H9 (cell line): Measurements from ENCODE around the gene FAM193B. TPM values are rescaled to one million over a fixed set of nuclear protein-coding genes. Genes with fewer than 3 reads are reported as not detected.

Experiments used
- DNase-seq: peaks from one replicate; pipeline ENCODE4 v3.0.0-alpha.2; 2017
- H2AFZ ChIP-seq: one replicate; pipeline ENCODE4 v1.6.1; 2013; ENCODE audit warnings: mild to moderate bottlenecking, low read length, control low read depth, moderate library complexity
- H2AK5ac ChIP-seq: 2 replicates; pipeline ENCODE4 v1.6.1; 2013; ENCODE audit warnings: low read length, control low read depth, mixed read lengths; ENCODE audit not compliant: insufficient read length
- H2BK120ac ChIP-seq: one replicate; pipeline ENCODE4 v1.6.1; 2013; ENCODE audit warnings: low read depth, mild to moderate bottlenecking, low read length, control low read depth, inconsistent platforms; ENCODE audit not compliant: poor library complexity, severe bottlenecking
- H2BK12ac ChIP-seq: 2 replicates; pipeline ENCODE4 v1.6.1; 2013; ENCODE audit warnings: low read length, control low read depth, mixed read lengths, low read depth; ENCODE audit not compliant: insufficient read length
- H2BK15ac ChIP-seq: 2 replicates; pipeline ENCODE4 v1.6.1; 2013; ENCODE audit warnings: low read depth, low read length, control low read depth
- H2BK20ac ChIP-seq: one replicate; pipeline ENCODE4 v1.6.1; 2013; ENCODE audit warnings: low read depth, mild to moderate bottlenecking, low read length, control low read depth, inconsistent platforms; ENCODE audit not compliant: poor library complexity, severe bottlenecking
- H2BK5ac ChIP-seq: 2 replicates; pipeline ENCODE4 v1.6.1; 2013; ENCODE audit warnings: low read length, control low read depth, mixed read lengths; ENCODE audit not compliant: insufficient read length
- H3K14ac ChIP-seq: 2 replicates; pipeline ENCODE4 v1.6.1; 2013; ENCODE audit warnings: low read length, control low read depth; ENCODE audit not compliant: insufficient read depth
- H3K18ac ChIP-seq: 2 replicates; pipeline ENCODE4 v1.6.1; 2013; ENCODE audit warnings: low read depth, mild to moderate bottlenecking, mixed read lengths, low read length, control low read depth; ENCODE audit not compliant: insufficient read length
- H3K23ac ChIP-seq: 2 replicates; pipeline ENCODE4 v1.6.1; 2013; ENCODE audit warnings: low read length, control low read depth, mixed read lengths, low read depth; ENCODE audit not compliant: insufficient read length
- H3K23me2 ChIP-seq: 2 replicates; pipeline ENCODE4 v1.6.1; 2013; ENCODE audit warnings: low read depth, mild to moderate bottlenecking, mixed read lengths, low read length, control low read depth; ENCODE audit not compliant: insufficient read length, poor library complexity, severe bottlenecking
- H3K27ac ChIP-seq: 2 replicates; pipeline ENCODE4 v1.5.1; 2013; ENCODE audit warnings: low read length, control low read depth, mixed read lengths, low read depth; ENCODE audit not compliant: insufficient read length
- H3K27me3 ChIP-seq: 2 replicates; pipeline ENCODE4 v1.6.1; 2013; ENCODE audit warnings: low read length, control low read depth, inconsistent platforms; ENCODE audit not compliant: insufficient read depth
- H3K4ac ChIP-seq: 2 replicates; pipeline ENCODE4 v1.6.1; 2013; ENCODE audit warnings: low read depth, mild to moderate bottlenecking, control low read depth, inconsistent platforms, low read length, moderate library complexity
- H3K4me1 ChIP-seq: 2 replicates; pipeline ENCODE4 v1.6.1; 2013; ENCODE audit warnings: low read length, control low read depth, inconsistent platforms; ENCODE audit not compliant: insufficient read depth
- H3K4me2 ChIP-seq: 2 replicates; pipeline ENCODE4 v1.6.1; 2013; ENCODE audit warnings: low read length, control low read depth, mixed read lengths; ENCODE audit not compliant: insufficient read length, insufficient read depth
- H3K56ac ChIP-seq: 2 replicates; pipeline ENCODE4 v1.6.1; 2013; ENCODE audit warnings: low read depth, mild to moderate bottlenecking, mixed read lengths, low read length, control low read depth; ENCODE audit not compliant: insufficient read length
- H3K79me1 ChIP-seq: 2 replicates; pipeline ENCODE4 v1.6.1; 2013; ENCODE audit warnings: low read depth, mild to moderate bottlenecking, moderate library complexity, low read length, control low read depth, inconsistent platforms; ENCODE audit not compliant: insufficient read depth, poor library complexity, severe bottlenecking
- H3K79me2 ChIP-seq: 2 replicates; pipeline ENCODE4 v1.6.1; 2013; ENCODE audit warnings: low read length, control low read depth, inconsistent platforms; ENCODE audit not compliant: insufficient read depth
- H3K9ac ChIP-seq: 2 replicates; pipeline ENCODE4 v1.6.1; 2013; ENCODE audit warnings: low read length, control low read depth, mixed read lengths; ENCODE audit not compliant: insufficient read length; ENCODE audit errors: extremely low read depth
- H3K9me3 ChIP-seq: one replicate; pipeline ENCODE4 v1.6.1; 2013; ENCODE audit warnings: low read depth, low read length, inconsistent platforms; ENCODE audit not compliant: control insufficient read depth
- H3T11ph ChIP-seq: one replicate; pipeline ENCODE4 v1.6.1; 2013; ENCODE audit warnings: mild to moderate bottlenecking, low read length, control low read depth, inconsistent platforms
- H4K20me1 ChIP-seq: one replicate; pipeline ENCODE4 v1.6.1; 2013; ENCODE audit not compliant: control insufficient read depth, insufficient read length, insufficient read depth
- H4K5ac ChIP-seq: 2 replicates; pipeline ENCODE4 v1.6.1; 2013; ENCODE audit warnings: low read depth, mild to moderate bottlenecking, mixed read lengths, low read length, control low read depth; ENCODE audit not compliant: insufficient read length
- H4K8ac ChIP-seq: replicated peaks from 2 replicates; pipeline ENCODE4 v1.6.1; 2013; ENCODE audit warnings: low read length, control low read depth, mixed read lengths, low read depth; ENCODE audit not compliant: insufficient read length
- H4K91ac ChIP-seq: 2 replicates; pipeline ENCODE4 v1.6.1; 2013; ENCODE audit warnings: low read depth, mild to moderate bottlenecking, moderate library complexity, mixed read lengths, low read length, control low read depth; ENCODE audit not compliant: insufficient read length
- H3K27ac Mint-ChIP-seq, 3 experiments: 2 replicates in 2 of 3; 3 replicates in 1 of 3; pipeline ENCODE4 v1.8.0; 2020 to 2021; ENCODE audit warnings: mixed read lengths in 3 of 3, mild to moderate bottlenecking in 1 of 3, moderate library complexity in 1 of 3
- H3K27me3 Mint-ChIP-seq: 2 replicates; pipeline ENCODE4 v1.8.0; 2021; ENCODE audit warnings: low read depth, mild to moderate bottlenecking, moderate library complexity, mixed read lengths
- H3K36me3 Mint-ChIP-seq, 3 experiments: 2 replicates in 2 of 3; 3 replicates in 1 of 3; pipeline ENCODE4 v1.8.0; 2020 to 2021; ENCODE audit warnings: low read depth in 3 of 3, mixed read lengths in 3 of 3; ENCODE audit not compliant: insufficient read depth in 1 of 3
- H3K4me1 Mint-ChIP-seq, 2 experiments: 2 replicates each; pipeline ENCODE4 v1.8.0; 2020; ENCODE audit warnings: mixed read lengths in 2 of 2
- H3K4me3 Mint-ChIP-seq, 2 experiments: 2 replicates in 1 of 2; 3 replicates in 1 of 2; pipeline ENCODE4 v1.8.0; 2020 to 2021; ENCODE audit warnings: mild to moderate bottlenecking in 2 of 2, mixed read lengths in 2 of 2, moderate library complexity in 1 of 2
- H3K9me3 Mint-ChIP-seq, 2 experiments: 2 replicates in 1 of 2; 3 replicates in 1 of 2; pipeline ENCODE4 v1.8.0; 2020; ENCODE audit warnings: mild to moderate bottlenecking in 2 of 2, mixed read lengths in 2 of 2, moderate library complexity in 1 of 2
- CTCF ChIP-seq: fragments of 200-600 bp; sonication (generic); conservative IDR thresholded peaks from 3 replicates; pipeline ENCODE4 v1.8.0; 2021; ENCODE audit warnings: antibody characterized with exemption, mild to moderate bottlenecking
- WGBS: extraction: QIAGEN DNeasy Blood & Tissue Kit; methylation state at CpG from one replicate; pipeline ENCODE4 v1.1.7; 2013; ENCODE audit warnings: missing lambda C conversion rate, low lambda C conversion rate, mixed read lengths; ENCODE audit not compliant: insufficient read length; ENCODE audit errors: extremely low coverage; 5-methylcytosine and 5-hydroxymethylcytosine counted together
- total RNA-seq: library from RNA; stranded (reverse); gene quantifications from 2 replicates; pipeline ENCODE4 v1.2.1, GENCODE V29; 2021

The FAM193B gene
- total RNA-seq, 1 experiment from 2014 or later, result 71.5 TPM

DNA sequence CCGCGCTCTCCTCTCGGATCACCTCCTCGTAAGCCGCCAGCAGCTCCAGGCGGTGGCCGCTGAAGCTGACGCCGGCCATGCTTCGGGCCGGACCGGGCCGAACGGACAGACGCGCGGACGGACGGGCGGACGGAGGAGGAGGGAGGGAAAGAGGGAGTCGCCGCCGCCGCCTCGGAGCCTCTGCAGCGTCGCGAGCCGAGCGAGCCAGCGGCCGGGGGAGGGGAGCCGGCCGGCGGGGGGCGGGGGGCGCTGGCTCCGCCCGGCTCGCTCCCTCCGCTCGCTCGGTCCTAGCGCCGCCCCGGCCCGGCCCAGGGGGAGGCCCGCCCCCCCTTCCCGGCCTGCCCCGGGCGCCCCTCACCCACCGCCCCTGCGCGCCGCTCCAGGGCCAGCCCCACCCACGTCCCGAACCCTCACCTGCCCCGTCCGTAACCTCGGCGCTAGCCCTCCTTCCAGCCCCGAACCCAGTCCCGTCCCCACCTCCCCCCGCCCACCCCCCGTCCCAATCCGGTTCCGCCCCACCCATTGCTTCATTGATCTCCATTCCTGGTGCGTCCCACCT is 80.8 kb downstream of the FAM193B start, which contains the start of gene DBN1:
TSS of gene DBN1 (minus strand) at position 192 of the 559 bp plus-strand sequence. CDS start at position 79, 113 bp downstream.
- peaks cover 4% of the 10 kb centered on the region for H3K23me2 ChIP-seq

More for the DNA sequence above, 80.8 kb downstream of the FAM193B start, which contains the start of gene DBN1:
- Histone ChIP-seq H3K14ac (peak within 1 kb of the TSS; percentile 97), H3K4me2 (peak within 1 kb of the TSS; percentile 61), H3K9ac (peak within 1 kb of the TSS; percentile 85), H3K79me1 (peaks cover 10% of the 10 kb centered on the region), H2AK5ac (no peak within 1 kb of the TSS), H4K8ac (no peak within 1 kb of the TSS), H4K20me1 (no peaks in the 10 kb centered on the region), H3K23ac (no peak within 1 kb of the TSS), H2BK15ac (no peak within 1 kb of the TSS), H2AFZ (no peak within 1 kb of the TSS), H3K79me2 (peaks cover 26% of the 10 kb centered on the region; the same call in 1 of the 2 replicates), H3K18ac (peak within 1 kb of the TSS; percentile 95), H4K5ac (no peak within 1 kb of the TSS), H3K27me3 (no peaks in the 10 kb centered on the region), H3T11ph (no peak within 1 kb of the TSS), H3K56ac (no peak within 1 kb of the TSS), H3K27ac (no peak within 1 kb of the TSS), H2BK120ac (no peak within 1 kb of the TSS), H2BK12ac (no peak within 1 kb of the TSS), H4K91ac (peak within 1 kb of the TSS; percentile 18), H3K4me1 (peaks cover 24% of the 10 kb centered on the region; the same call in 1 of the 2 replicates), H3K9me3 (no peaks in the 10 kb centered on the region), H2BK20ac (no peak within 1 kb of the TSS), H2BK5ac (no peak within 1 kb of the TSS), H3K4ac (peak within 1 kb of the TSS; percentile 8; the same call in 1 of the 2 replicates)
- peak; percentile 71 for DNase-seq
- H3K4me3 Mint-ChIP-seq, result peak within 1 kb of the TSS; percentile 83 to 89
- no CpG with 5 or more reads among the region's 69 CpGs for WGBS
- peaks cover 44 to 69% of the 10 kb centered on the region in 2 experiments for H3K4me1 Mint-ChIP-seq
- H3K36me3 Mint-ChIP-seq, result peaks cover 20 to 35% (median 34%) of the 10 kb centered on the region in 3 experiments
- no peaks in the 10 kb centered on the region for H3K9me3 Mint-ChIP-seq
- peak within 1 kb of the TSS; percentile 70 to 92 (median 89); a peak in 6 of 7 replicates for H3K27ac Mint-ChIP-seq
- H3K27me3 Mint-ChIP-seq, result no peaks in the 10 kb centered on the region; the same call in 1 of the 2 replicates
- no peak for TF ChIP-seq CTCF
